SU-DHL-6 (cell line): ENCODE measurements around the gene CD207.

Experiments
- CTCF ChIP-seq: fragments of 200-600 bp; sonication (generic); IDR thresholded peaks from one replicate; pipeline ENCODE4 v1.5.1; 2017; ENCODE audit warnings: antibody characterized with exemption, mild to moderate bottlenecking, low read length, moderate library complexity; ENCODE audit not compliant: insufficient read depth, poor library complexity, severe bottlenecking
- EZH2phosphoT487 ChIP-seq: fragments of 200-600 bp; sonication (generic), shearing (Covaris generic); conservative IDR thresholded peaks from 2 replicates; pipeline ENCODE4 v1.6.1; 2018; ENCODE audit warnings: mild to moderate bottlenecking, antibody characterized with exemption, low read length, moderate library complexity, mixed read lengths

GRCh38 chr2:70799706-70800105, 35.9 kb downstream of the CD207 start:
- TF ChIP-seq CTCF (no peak), EZH2phosphoT487 (no peak)
